ENCODE measurements around the gene SUB1. TPM values are rescaled to one million over a fixed set of nuclear protein-coding genes. Genes with fewer than 3 reads are reported as not detected.

The SUB1 gene
- polyA plus RNA-seq, 1 donor (not counting 4 experiments of a cell fraction or from before 2014, with no cell fraction given): 432 TPM

DNA sequence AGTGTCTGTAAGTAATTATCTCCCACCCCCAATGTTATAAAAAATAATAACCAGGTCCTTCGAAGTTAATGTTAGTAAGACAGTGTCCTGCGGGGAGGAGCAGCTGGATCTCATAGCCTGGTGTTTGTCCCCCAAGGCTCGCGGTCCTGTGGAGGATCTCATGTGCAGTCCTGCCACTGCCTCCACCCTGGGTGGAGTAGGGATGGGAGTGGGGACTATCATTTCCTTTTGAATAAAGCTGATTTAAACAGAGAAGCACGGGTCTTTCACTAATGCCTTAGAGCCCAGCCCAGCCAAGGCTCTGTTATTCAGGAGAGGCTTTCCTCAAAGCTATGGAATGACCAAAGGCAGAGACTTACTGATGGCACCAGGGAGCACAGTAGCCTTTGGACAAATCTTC, 40.2 kb downstream of the SUB1 start:
- Histone ChIP-seq H3K9me1 (ENCODE audit: control insufficient read depth, extremely low read depth, insufficient read depth, low read length) (no peaks in the 10 kb centered on the region), H3K9me3 (ENCODE audit: control insufficient read depth, low read depth, low read length) (no peaks in the 10 kb centered on the region), H3K27me3 (ENCODE audit: control insufficient read depth, extremely low read depth, insufficient read depth, low read length) (no peaks in the 10 kb centered on the region), H3K27ac (ENCODE audit: control insufficient read depth, insufficient read depth, low read length) (no peak overlapping the region), H3K4me2 (ENCODE audit: control insufficient read depth, extremely low read depth, insufficient read depth, low read depth, low read length) (no peak overlapping the region), H2AFZ (ENCODE audit: control insufficient read depth, low read length) (no peak overlapping the region), H3K36me3 (ENCODE audit: control insufficient read depth in 2 of 2, extremely low read depth in 1 of 2, insufficient read depth in 2 of 2, low read length in 2 of 2) (no peaks in the 10 kb centered on the region), H4K20me1 (ENCODE audit: control insufficient read depth, extremely low read depth, insufficient read depth, low read length) (no peaks in the 10 kb centered on the region), H3K79me2 (ENCODE audit: control insufficient read depth, insufficient read depth, low read length) (no peaks in the 10 kb centered on the region), H3K4me1 (ENCODE audit: control insufficient read depth, extremely low read depth, insufficient read depth, low read length) (no peaks in the 10 kb centered on the region), H3K9ac (ENCODE audit: control insufficient read depth, extremely low read depth, insufficient read depth, low read length) (no peak overlapping the region), H3K4me3 (ENCODE audit: control insufficient read depth in 2 of 3, extremely low read depth in 1 of 3, insufficient read depth in 2 of 3, low read depth in 1 of 3, low read length in 3 of 3) (no peak overlapping the region)
- dilution Hi-C loops (cut with MboI; ENCODE audit: extremely low pct_ligation_motif_present, low sequenced_read_pairs): no loop called here
- FAIRE-seq (no peak), DNase-seq (ENCODE audit: low read depth, low spot score) (no peak)
- TF ChIP-seq EZH2 (IDR thresholded peaks at IDR 0.05; ENCODE audit: low read length): no peak
- TF ChIP-seq CTCF (optimal IDR thresholded peaks at IDR 0.05 in 1 of 3, IDR thresholded peaks at IDR 0.05 in 1 of 3, conservative IDR thresholded peaks at IDR 0.05 in 1 of 3; ENCODE audit: extremely low read depth in 1 of 3, insufficient read depth in 2 of 3, low read length in 3 of 3): no peak

GRCh38 chr5:32627219-32627870, 42.0 kb downstream of the SUB1 start:
- DNase-seq (ENCODE audit: low read depth, low spot score) (no peak), FAIRE-seq (no peak)
- dilution Hi-C loops (cut with MboI; ENCODE audit: extremely low pct_ligation_motif_present, low sequenced_read_pairs): no loop called here
- Histone ChIP-seq H4K20me1 (ENCODE audit: control insufficient read depth, extremely low read depth, insufficient read depth, low read length) (no peaks in the 10 kb centered on the region), H3K4me3 (ENCODE audit: control insufficient read depth in 2 of 3, extremely low read depth in 1 of 3, insufficient read depth in 2 of 3, low read depth in 1 of 3, low read length in 3 of 3) (no peak overlapping the region), H3K9ac (ENCODE audit: control insufficient read depth, extremely low read depth, insufficient read depth, low read length) (no peak overlapping the region), H3K4me2 (ENCODE audit: control insufficient read depth, extremely low read depth, insufficient read depth, low read depth, low read length) (no peak overlapping the region), H3K36me3 (ENCODE audit: control insufficient read depth in 2 of 2, extremely low read depth in 1 of 2, insufficient read depth in 2 of 2, low read length in 2 of 2) (no peaks in the 10 kb centered on the region), H3K9me1 (ENCODE audit: control insufficient read depth, extremely low read depth, insufficient read depth, low read length) (no peaks in the 10 kb centered on the region), H3K27me3 (ENCODE audit: control insufficient read depth, extremely low read depth, insufficient read depth, low read length) (no peaks in the 10 kb centered on the region), H3K4me1 (ENCODE audit: control insufficient read depth, extremely low read depth, insufficient read depth, low read length) (no peaks in the 10 kb centered on the region), H3K27ac (ENCODE audit: control insufficient read depth, insufficient read depth, low read length) (no peak overlapping the region), H2AFZ (ENCODE audit: control insufficient read depth, low read length) (no peak overlapping the region), H3K79me2 (ENCODE audit: control insufficient read depth, insufficient read depth, low read length) (no peaks in the 10 kb centered on the region), H3K9me3 (ENCODE audit: control insufficient read depth, low read depth, low read length) (no peaks in the 10 kb centered on the region)
- TF ChIP-seq EZH2 (IDR thresholded peaks at IDR 0.05; ENCODE audit: low read length): no peak
- no peak for TF ChIP-seq CTCF (optimal IDR thresholded peaks at IDR 0.05 in 1 of 3, IDR thresholded peaks at IDR 0.05 in 1 of 3, conservative IDR thresholded peaks at IDR 0.05 in 1 of 3; ENCODE audit: extremely low read depth in 1 of 3, insufficient read depth in 2 of 3, low read length in 3 of 3)

Data from keratinocyte (primary cell).